Endothelial cell of umbilical vein (primary cell): Measurements from ENCODE around the gene TIPRL. TPM values are rescaled to one million over a fixed set of nuclear protein-coding genes. Genes with fewer than 3 reads are reported as not detected.
A peak's percentile ranks its signal among the peaks of the same experiment; 100 is the strongest.

Experiments used
- BruUV-seq: library from RNA; stranded (reverse); fragments of 400-500 nt; replicated peaks from 2 replicates; lab custom pipeline; 2021; lab: Mats Ljungman, UMichigan
- CTCF ChIA-PET: fragments of 300-600, 350-600 bp; sonication (Branson Sonifier 250); formaldehyde crosslinking; loops from one replicate; lab custom pipeline; 2021; ENCODE audit warnings: antibody characterized with exemption, inconsistent platforms; lab: Charles Lee
- POLR2A ChIA-PET: fragments of 300-600, 350-600 bp; sonication (Branson Sonifier 250); formaldehyde crosslinking; loops from one replicate; lab custom pipeline; 2021; ENCODE audit warnings: antibody characterized with exemption, inconsistent platforms; lab: Charles Lee
- DNase-seq: peaks from one replicate; pipeline ENCODE4 v3.0.0-alpha.2; 2011; ENCODE audit warnings: low read depth, low spot score
- FAIRE-seq: peaks from 2 replicates; lab custom pipeline; 2011; peaks lifted over from hg19 to GRCh38; lab: Jason Lieb, UNC
- H2AFZ ChIP-seq: 2 replicates; pipeline ENCODE4 v1.6.0; 2012; ENCODE audit warnings: low read depth, low read length, control low read depth, inconsistent platforms
- H3K27ac ChIP-seq: 2 replicates; pipeline ENCODE4 v1.5.1; 2011; ENCODE audit warnings: low read depth, mild to moderate bottlenecking, control low read depth, low read length, moderate library complexity; ENCODE audit not compliant: insufficient read depth
- H3K27me3 ChIP-seq, 2 experiments: 2 replicates each; pipeline versions ENCODE4 v1.6.0 to v1.6.1; 2011; ENCODE audit warnings: low read length in 2 of 2, mixed read lengths in 1 of 2; ENCODE audit not compliant: control insufficient read depth in 2 of 2, insufficient read depth in 2 of 2
- H3K36me3 ChIP-seq, 2 experiments: 2 replicates in 1 of 2; 3 replicates in 1 of 2; pipeline ENCODE4 v1.5.1; 2011; ENCODE audit warnings: low read length in 2 of 2, mild to moderate bottlenecking in 1 of 2, moderate library complexity in 1 of 2; ENCODE audit not compliant: control insufficient read depth in 2 of 2, insufficient read depth in 2 of 2; ENCODE audit errors: extremely low read depth in 1 of 2
- H3K4me1 ChIP-seq: 3 replicates; pipeline ENCODE4 v1.5.1; 2011; ENCODE audit warnings: mild to moderate bottlenecking, low read length; ENCODE audit not compliant: control insufficient read depth, insufficient read depth; ENCODE audit errors: extremely low read depth
- H3K4me2 ChIP-seq: 2 replicates; pipeline ENCODE4 v1.6.1; 2011; ENCODE audit warnings: low read length, control low read depth, mixed read lengths; ENCODE audit not compliant: insufficient read depth
- H3K4me3 ChIP-seq, 3 experiments: fragments of 200-600 bp in 1 of 3; sonication (generic), shearing (Covaris generic) in 1 of 3; replicated peaks in 1 of 3; 2 replicates each; pipeline ENCODE4 v1.5.1; 2011 to 2016; ENCODE audit warnings: control low read depth in 3 of 3, low read length in 3 of 3, mild to moderate bottlenecking in 2 of 3, inconsistent platforms in 1 of 3, low read depth in 1 of 3, moderate library complexity in 1 of 3; ENCODE audit not compliant: insufficient read depth in 1 of 3
- H3K79me2 ChIP-seq: 2 replicates; pipeline ENCODE4 v1.6.0; 2012; ENCODE audit warnings: low read length, inconsistent platforms; ENCODE audit not compliant: control insufficient read depth, insufficient read depth
- H3K9ac ChIP-seq: replicated peaks from 2 replicates; pipeline ENCODE3; 2011; ENCODE audit warnings: low read length, control low read depth; ENCODE audit not compliant: insufficient read depth; ENCODE audit errors: extremely low read depth
- H3K9me1 ChIP-seq: replicated peaks from 3 replicates; pipeline ENCODE4 v1.6.0; 2011; ENCODE audit warnings: mild to moderate bottlenecking, low read length; ENCODE audit not compliant: control insufficient read depth, insufficient read depth; ENCODE audit errors: extremely low read depth
- H3K9me3 ChIP-seq: replicated peaks from 2 replicates; pipeline ENCODE4 v1.5.1; 2012; ENCODE audit warnings: low read length, inconsistent platforms; ENCODE audit not compliant: control insufficient read depth, insufficient read depth
- H4K20me1 ChIP-seq: replicated peaks from 2 replicates; pipeline ENCODE3; 2011; ENCODE audit warnings: mild to moderate bottlenecking, low read length; ENCODE audit not compliant: control insufficient read depth, insufficient read depth; ENCODE audit errors: extremely low read depth
- CTCF ChIP-seq, 2 donors: IDR thresholded peaks; 1 replicate in 1 of 2; 2 replicates in 1 of 2; pipeline ENCODE4 v1.5.1; 2011; ENCODE audit warnings: low read length in 2 of 2, mild to moderate bottlenecking in 2 of 2, moderate library complexity in 2 of 2, control low read depth in 1 of 2, inconsistent platforms in 1 of 2, low read depth in 1 of 2; ENCODE audit not compliant: insufficient read depth in 1 of 2; ENCODE audit errors: extremely low read depth in 1 of 2
- EZH2 ChIP-seq: IDR thresholded peaks from 2 replicates; pipeline ENCODE4 v1.6.1; 2012; ENCODE audit warnings: borderline replicate concordance, low read depth, mild to moderate bottlenecking, moderate library complexity, low read length, inconsistent platforms; ENCODE audit not compliant: severe bottlenecking
- FOS ChIP-seq: IDR thresholded peaks from 2 replicates; pipeline ENCODE4 v1.6.1; 2011; ENCODE audit warnings: mild to moderate bottlenecking, low read length, moderate library complexity, borderline replicate concordance; ENCODE audit not compliant: insufficient read depth
- GATA2 ChIP-seq: IDR thresholded peaks from 2 replicates; pipeline ENCODE4 v1.7.0; 2011; ENCODE audit warnings: low read depth, mild to moderate bottlenecking, moderate library complexity, mixed read lengths, low read length; ENCODE audit not compliant: insufficient read length, insufficient read depth
- JUN ChIP-seq: IDR thresholded peaks from 2 replicates; pipeline ENCODE4 v1.6.1; 2011; ENCODE audit warnings: borderline replicate concordance, low read depth; ENCODE audit not compliant: insufficient read length, insufficient read depth
- MAX ChIP-seq: IDR thresholded peaks from 2 replicates; pipeline ENCODE4 v1.6.1; 2011; ENCODE audit not compliant: insufficient read depth, insufficient read length
- MYC ChIP-seq: IDR thresholded peaks from one replicate; pipeline ENCODE4 v1.6.1; 2011; ENCODE audit warnings: mild to moderate bottlenecking, low read depth, low read length
- POLR2A ChIP-seq: IDR thresholded peaks from 2 replicates; pipeline ENCODE4 v1.6.1; 2012; ENCODE audit warnings: low read depth, mild to moderate bottlenecking, control low read depth, low read length
- POLR2AphosphoS5 ChIP-seq: IDR thresholded peaks from 2 replicates; pipeline ENCODE4 v1.6.1; 2012; ENCODE audit warnings: low read depth, mild to moderate bottlenecking, control low read depth, low read length, moderate library complexity; ENCODE audit not compliant: insufficient read depth
- dilution Hi-C: fragments of 300-500 bp; cut with MboI; formaldehyde crosslinking; loops from one replicate; pipeline ENCODE4 v1.15.0; 2019; ENCODE audit warnings: low sequenced_read_pairs; ENCODE audit not compliant: extremely low pct_ligation_motif_present
- intact Hi-C: fragments of 100-400 bp; cut with micrococcal nuclease; formaldehyde crosslinking; loops from one replicate; pipeline ENCODE4 v1.10.0; 2022
- polyA plus RNA-seq, 4 experiments: library from polyadenylated mRNA; depleted of rRNA in 3 of 4; stranded (reverse) in 3 of 4; unstranded in 1 of 4; fragments of >200 nt; gene quantifications; 2 replicates each; pipeline versions ENCODE4 v1.2.1 to v1.2.3, GENCODE V29; 2011 to 2012; ENCODE audit warnings: missing spikeins in 1 of 4
- total RNA-seq: library from RNA; stranded (reverse); gene quantifications from 2 replicates; pipeline ENCODE4 v1.2.3, GENCODE V29; 2021

TIPRL gene
- total and polyA plus RNA-seq, 2 donors (not counting 3 experiments of a cell fraction or from before 2014, with no cell fraction given) = 14.0 to 45.8 TPM

GRCh38 chr1:168234846-168235547, 56.2 kb downstream of the TIPRL start:
- no peaks in the 10 kb centered on the region for H4K20me1 ChIP-seq
- no peak overlapping the region for H3K27ac ChIP-seq
- BruUV-seq = no TSS peak
- H2AFZ ChIP-seq = no peak overlapping the region
- H3K4me2 ChIP-seq = no peak overlapping the region
- dilution Hi-C loops (no loop called here), intact Hi-C loops (loop anchor here (1.0 to 5.0 kb wide), 3 partner anchors 87 to 340 kb away; no protein-coding TSS in a partner anchor)
- H3K9ac ChIP-seq = no peak overlapping the region
- CTCF ChIA-PET = interaction anchor here (0.6 to 4.4 kb wide), 51 partner anchors 9 to 1276 kb away, joined by 3 to 90 read pairs (median 6); partner anchors contain the start of genes SFT2D2 and TBX19
- DNase-seq (peak; percentile 64), FAIRE-seq (peak; percentile 74)
- peak; percentile 75 to 79 for TF ChIP-seq CTCF (IDR thresholded peaks at IDR 0.05; ENCODE audit: extremely low read depth in 1 of 2, insufficient read depth in 1 of 2, low read depth in 1 of 2, low read length in 2 of 2)
- no peak for TF ChIP-seq MAX
- no peaks in the 10 kb centered on the region for H3K4me1 ChIP-seq
- no peaks in the 10 kb centered on the region for H3K9me1 ChIP-seq
- H3K79me2 ChIP-seq = peaks cover 12% of the 10 kb centered on the region
- H3K9me3 ChIP-seq = no peaks in the 10 kb centered on the region
- no peaks in the 10 kb centered on the region for H3K27me3 ChIP-seq
- peaks cover 19 to 26% of the 10 kb centered on the region in 2 experiments for H3K36me3 ChIP-seq
- H3K4me3 ChIP-seq = no peak overlapping the region
- POLR2A ChIA-PET = no interaction called here

- Histone ChIP-seq H3K9ac (no peak overlapping the region), H3K79me2 (peaks cover 8% of the 10 kb centered on the region), H3K9me3 (no peaks in the 10 kb centered on the region), H4K20me1 (no peaks in the 10 kb centered on the region), H3K27ac (no peak overlapping the region), H3K4me2 (no peak overlapping the region), H3K4me3 (no peak overlapping the region), H3K9me1 (no peaks in the 10 kb centered on the region), H3K4me1 (no peaks in the 10 kb centered on the region), H3K36me3 (peaks cover 19 to 28% of the 10 kb centered on the region in 2 experiments), H2AFZ (no peak overlapping the region), H3K27me3 (no peaks in the 10 kb centered on the region)
- DNase-seq = no peak
- TF ChIP-seq FOS (no peak), POLR2AphosphoS5 (no peak), JUN (no peak), POLR2A (no peak), MAX (no peak), GATA2 (no peak), CTCF (IDR thresholded peaks at IDR 0.05; ENCODE audit: extremely low read depth in 1 of 2, insufficient read depth in 1 of 2, low read depth in 1 of 2, low read length in 2 of 2) (no peak), MYC (no peak), EZH2 (no peak)
- no peak for FAIRE-seq
- dilution Hi-C loops (no loop called here), intact Hi-C loops (loop anchor here (1.0 to 5.0 kb wide), 3 partner anchors 87 to 339 kb away; no protein-coding TSS in a partner anchor)
- ChIA-PET POLR2A (no interaction called here), CTCF (interaction anchor here (0.6 to 4.4 kb wide), 50 partner anchors 9 to 330 kb away, joined by 3 to 90 read pairs (median 6); partner anchors contain the start of genes SFT2D2 and TBX19)
- no TSS peak for BruUV-seq
Observed at GRCh38 chr1:168235548-168235885, 56.8 kb downstream of the TIPRL start.
